Endometrium (tissue), 2 donors: Measurements from ENCODE around the gene IGF2BP3.

ENCODE experiments used
- FAIRE-seq: peaks from 2 replicates; lab custom pipeline; 2012; peaks lifted over from hg19 to GRCh38; lab: Jason Lieb, UNC
- donor health status: control.
- donor health status: control.

The IGF2BP3 gene

DNA sequence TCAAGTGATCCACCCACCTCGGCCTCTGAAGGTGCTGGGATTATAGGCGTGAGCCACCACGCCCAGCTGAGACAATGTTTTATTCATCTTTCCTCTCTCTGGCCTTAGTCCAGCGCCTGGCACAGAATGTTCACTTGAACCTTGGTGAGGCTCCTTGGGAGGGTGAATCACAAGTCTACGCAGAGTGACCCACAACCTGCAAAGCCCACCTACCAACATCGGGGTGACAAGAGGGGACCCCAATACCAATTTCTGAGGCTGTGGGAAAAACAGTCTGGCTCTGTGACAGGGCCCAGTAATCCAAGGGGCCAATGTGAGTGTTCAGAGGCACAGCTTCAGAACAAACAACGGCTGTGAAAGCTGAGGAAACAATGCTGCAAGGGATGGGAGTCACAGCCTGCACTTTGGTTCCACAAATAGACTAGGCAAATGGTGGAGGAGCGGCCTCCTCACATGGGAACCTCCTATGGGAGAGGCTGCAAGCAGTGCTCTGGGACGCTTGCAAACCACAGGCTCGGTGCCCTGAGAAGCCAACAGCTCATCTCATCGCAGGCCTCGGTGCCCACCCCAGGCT is 176.7 kb downstream of the IGF2BP3 start:
- FAIRE-seq = no peak

DNA sequence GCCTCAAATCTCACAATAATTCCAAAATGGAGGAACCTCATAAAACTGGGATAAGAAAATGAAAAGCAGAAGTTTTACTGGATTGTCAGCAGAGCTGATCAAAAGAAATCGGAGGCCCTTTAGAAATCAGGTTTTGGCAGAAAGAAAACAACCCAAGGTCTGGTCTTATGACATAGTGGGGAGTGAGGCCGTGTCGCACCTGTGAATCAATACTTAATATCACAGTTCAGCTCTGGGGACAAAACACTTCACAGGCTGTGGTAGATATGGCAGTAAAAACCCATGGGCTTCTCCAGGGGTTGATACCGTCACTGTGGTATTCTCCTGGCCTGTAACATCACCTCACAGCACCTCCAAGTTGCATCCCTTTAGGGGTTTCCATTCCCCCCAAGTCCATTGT is 177.7 kb downstream of the IGF2BP3 start:
- FAIRE-seq = no peak

DNA sequence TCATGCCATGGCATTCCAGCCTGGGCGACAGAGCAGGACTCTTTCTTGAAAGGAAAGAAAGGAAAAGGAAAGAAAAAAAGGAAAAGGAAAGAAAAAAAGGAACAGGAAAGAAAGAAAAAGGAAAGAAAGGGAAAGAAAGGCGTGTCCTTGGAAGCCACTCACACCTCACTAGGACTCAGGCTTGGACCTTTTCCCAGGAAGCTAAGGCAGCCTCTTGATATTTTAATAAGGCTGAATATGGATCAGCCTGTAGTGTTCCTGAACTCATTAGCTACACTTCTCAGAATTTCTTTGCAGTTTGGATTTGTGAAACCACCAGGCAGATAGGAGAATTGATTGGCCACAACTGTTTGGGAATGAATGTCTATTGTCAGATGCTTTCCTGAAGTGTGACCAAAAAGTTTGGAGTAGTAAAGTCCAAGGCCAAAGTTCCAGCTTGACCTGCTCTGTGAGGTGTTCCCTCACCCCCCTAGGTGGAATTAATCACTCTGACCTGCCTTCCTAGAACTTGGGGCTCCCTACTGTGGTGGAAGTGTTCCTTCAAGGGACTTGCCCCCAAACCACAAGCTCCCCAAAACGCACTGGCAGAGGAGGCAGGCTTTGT is 178.2 kb downstream of the IGF2BP3 start:
- FAIRE-seq = no peak

DNA sequence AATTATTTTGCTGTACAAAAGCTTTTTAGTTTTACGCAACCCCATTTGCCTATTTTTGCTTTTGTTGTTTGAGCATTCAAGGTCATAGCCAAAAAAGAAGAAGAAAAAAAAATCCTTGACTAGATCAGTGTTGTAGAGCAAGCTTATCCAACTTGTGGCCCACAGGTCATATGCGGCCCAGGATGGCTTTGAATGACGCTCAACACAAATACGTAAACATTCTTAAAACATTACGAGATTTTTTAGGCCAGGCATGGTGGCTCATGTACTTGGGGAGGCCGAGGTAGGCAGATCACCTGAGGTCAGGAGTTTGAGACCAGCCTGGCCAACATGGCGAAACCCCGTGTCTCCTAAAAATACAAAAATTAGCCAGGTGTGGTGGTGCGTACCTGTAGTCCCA is 179.3 kb downstream of the IGF2BP3 start:
- FAIRE-seq = no peak

DNA sequence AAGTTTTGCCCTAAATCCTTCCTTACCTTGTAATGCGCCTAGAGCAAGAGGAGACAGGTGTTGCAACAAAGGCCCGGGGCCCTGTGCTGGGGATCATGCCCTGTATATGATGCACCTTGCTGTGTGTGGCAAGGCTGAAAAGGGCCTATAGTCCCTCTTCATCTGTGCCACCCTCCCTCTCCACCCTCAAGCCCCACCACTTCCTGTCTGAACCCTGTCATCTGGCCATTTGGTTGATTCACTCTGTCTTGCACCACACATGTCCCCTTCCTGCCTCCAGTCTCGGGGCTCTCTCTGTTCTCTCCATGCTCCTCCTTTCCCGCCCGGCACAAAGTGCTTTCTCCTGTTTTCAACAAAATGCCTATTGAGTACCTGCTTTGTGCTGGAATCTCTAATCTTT is 182.7 kb downstream of the IGF2BP3 start:
- no peak for FAIRE-seq

DNA sequence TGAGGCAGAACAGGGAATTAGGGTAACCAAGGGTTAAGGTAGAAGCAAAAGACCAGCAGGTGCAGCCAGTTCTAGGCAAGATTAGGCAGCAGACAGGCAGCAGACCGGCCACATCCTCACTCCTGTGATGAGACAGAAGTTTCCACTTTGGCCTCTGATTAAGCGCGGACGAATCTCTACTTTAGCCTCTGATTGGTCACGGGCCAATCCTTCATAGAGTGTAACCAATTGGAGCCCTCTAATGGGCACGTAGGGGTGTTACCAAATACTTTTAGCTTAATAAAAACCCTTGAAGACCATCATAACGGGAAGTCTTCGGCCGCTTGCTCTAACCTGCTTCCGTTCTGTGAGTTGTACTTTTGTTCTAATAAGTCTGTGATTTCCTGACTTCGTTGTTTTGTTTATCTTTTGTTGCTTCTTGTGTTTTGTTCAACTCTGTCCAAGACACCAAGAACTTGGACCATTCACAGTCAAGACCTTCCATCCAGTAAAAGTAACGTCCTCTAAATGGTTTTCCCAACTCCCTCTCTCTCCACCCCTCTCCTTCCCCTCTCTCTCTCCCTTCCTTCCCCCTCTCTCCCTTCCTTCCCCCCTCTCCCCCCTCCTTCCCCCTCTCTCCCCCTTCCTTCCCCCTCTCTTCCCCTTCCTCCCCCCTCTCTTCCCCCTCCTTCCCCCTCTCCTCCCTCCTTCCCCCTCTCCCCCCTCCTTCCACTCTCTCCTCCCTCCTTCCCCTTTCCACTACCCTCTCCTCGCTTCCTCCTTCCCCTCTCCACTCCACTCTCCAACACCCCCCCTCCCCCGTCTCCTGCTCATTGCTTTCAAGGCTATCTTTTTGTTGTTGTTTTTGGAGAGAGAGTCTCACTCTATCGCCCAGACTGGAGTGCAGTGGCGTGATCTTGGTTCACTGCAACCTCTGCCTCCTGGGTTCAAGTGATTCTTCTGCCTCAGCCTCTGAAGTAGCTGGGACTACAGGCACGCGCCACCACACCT is 184.3 kb downstream of the IGF2BP3 start:
- FAIRE-seq = no peak

DNA sequence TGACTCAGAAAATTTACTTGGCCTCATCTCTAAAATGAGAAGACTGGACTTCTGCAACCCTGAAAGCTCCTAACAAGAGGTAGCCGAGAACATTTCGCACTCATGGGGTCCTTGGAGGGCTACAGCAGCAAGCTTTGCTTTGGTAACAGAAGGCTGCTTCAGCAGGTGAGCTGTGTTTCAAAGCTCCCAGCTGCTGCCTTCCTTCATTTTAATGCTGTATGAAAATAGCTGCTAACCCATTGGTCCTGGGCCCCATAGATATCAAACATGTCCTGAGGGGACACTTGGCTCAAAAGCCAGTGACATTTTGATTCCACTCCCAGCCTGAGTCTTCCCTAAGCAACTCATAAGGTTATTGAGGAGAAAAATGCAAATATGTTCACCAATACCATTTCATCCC is 185.4 kb downstream of the IGF2BP3 start:
- no peak for FAIRE-seq

DNA sequence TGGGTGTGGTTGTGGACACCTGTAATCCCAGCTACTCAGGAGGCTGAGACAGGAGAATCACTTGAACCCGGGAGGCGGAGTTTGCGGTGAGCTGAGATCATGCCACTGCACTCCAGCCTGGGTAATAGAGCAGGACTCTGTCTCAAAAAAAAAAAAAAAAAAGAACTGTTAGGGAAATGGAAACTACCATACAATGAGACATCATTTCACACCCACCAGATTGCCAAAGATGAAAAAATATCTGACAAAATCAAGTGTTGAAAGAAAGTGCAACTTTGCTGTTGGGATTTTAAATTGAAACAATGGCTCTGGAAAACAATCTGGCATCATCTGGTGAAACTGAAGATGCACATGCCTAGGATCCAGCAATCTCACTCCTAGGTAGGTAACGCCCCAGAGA is 187.2 kb downstream of the IGF2BP3 start:
- FAIRE-seq = no peak

DNA sequence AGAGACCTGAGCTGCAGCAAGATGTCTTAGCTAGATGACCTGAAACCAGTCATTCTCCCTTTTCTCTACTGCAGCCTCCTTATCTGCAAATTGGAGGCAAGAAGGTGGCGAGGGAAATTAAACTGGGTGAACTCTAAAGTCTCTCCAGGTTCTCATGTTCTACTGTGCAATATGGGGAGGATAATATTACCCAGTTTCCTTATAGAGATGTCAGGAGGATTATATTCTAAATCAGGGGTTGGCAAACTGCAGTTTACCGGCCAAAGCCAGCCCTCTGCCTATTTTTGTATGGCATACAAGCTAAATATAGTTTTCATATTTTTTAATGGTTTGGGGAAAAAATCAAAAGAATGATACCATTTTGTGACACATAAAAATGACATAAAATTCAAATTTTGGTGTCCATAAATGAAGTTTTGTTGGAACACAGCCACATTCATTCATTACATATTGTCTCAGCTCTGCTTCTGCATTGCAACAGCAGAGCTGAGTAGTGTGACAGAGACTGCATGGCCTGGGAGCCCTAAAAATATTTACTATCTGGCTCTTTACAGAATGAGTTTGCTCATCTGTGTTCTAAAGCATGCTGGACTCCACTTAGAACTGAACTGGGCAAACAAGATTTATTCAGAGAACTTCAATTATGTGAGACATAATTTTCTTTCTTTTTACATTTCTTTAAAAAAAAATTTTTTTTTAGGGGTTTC is 190.3 kb downstream of the IGF2BP3 start:
- FAIRE-seq = no peak

DNA sequence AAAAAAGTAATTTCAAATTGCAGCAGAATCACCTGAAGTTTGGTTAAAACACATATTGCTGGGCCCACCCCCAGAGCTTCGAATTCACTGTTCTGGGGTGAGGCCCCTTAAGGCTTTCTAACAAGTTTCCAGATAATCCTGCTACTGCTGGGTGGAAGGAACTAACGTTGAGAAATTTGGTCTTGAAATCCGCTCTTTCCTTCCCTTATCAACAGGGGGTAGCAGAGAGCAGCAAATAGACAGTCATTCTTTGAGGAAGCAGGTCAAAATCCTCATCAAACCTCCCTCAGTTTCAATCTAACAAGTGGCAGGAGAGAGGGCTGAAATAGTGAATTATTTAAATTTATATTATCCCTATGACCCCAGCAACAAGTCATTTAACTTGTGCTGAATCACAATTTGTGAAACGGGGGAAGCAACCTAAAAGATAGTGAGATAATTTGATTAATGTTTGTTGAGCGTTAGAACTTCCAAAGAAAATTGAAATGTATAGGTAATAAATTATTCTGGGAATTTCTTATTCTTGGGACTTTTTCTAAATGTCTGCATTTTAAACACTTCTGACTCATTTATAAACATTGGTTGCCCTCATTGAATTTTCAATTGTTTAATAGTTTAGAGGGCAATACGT is 192.8 kb downstream of the IGF2BP3 start:
- no peak for FAIRE-seq

DNA sequence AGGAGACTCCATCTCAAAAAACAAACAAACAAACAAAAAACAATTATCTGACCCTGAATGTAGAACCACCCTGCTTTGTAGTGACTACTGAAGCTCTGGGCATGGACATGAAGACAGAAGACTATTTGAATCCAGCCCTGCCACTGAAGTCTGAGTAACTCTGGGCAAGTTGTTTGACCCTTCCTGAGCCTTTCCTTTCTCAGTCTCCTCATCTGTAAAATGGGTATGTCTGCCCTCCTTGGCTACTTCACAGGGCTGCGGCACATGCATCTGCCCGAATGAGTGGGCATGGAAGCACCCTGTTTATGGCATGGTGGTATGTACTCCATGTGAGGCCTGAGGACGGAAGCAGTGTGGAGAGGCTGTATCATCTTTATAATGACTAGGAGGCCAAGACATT is 193.3 kb downstream of the IGF2BP3 start:
- no peak for FAIRE-seq

DNA sequence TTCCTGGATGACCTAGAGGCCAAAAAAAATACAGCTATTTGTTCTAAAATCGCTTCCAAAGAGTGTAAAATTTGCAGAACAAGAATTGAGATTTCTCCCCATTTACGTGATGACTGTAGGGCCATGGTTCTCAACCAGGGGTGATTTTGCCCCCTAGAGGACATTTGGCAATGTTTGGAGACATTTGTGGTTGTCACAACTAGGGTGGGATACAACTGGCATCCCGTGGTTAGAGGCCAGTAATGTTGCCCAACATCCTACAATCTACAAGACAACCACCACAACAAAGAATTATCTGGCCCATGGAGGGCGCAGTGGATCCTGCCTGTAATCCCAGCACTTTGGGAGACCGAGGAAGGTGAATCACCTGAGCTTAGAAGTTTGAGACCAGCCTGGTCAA is 193.9 kb downstream of the IGF2BP3 start:
- FAIRE-seq = no peak

DNA sequence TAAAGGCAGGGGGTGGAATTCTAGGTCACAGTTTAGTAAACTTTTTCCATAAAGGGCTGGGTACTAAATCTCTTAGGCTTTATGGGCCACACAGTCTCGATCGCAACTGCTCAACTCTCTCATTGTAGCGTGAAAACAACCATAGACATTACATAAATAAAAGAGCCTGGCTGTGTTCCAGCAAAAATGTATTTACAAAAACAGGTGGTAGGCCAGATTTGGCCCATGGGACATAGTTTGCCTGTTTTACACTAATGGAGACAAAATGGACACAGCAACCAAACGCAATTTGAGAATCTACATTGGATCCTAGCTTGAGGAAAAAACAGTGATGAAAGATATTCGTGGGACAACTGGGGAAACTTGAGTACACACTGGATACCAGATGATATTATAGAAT is 194.4 kb downstream of the IGF2BP3 start:
- FAIRE-seq = no peak

DNA sequence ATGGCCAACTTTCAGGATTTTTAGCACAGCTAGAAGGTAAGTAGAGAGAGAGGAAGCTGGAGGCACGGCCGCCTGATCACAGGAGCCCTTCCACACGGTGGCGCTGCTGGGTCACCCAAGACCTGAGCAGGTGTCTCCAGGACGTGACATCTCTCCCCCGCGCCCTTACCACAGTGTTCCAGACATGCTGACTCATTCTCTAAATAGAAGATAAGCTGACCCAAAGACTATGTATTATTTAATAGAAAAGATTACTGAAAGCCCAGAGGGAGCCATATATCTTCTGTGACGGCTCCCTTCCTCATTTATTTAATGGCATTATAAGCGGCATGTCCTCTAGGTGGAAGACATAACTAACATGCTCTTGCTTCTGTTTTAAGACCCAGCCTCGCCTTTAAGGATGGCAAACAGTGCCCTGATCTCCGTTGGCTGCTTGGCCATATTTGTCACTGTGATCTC is 197.1 kb downstream of the IGF2BP3 start:
- no peak for FAIRE-seq

DNA sequence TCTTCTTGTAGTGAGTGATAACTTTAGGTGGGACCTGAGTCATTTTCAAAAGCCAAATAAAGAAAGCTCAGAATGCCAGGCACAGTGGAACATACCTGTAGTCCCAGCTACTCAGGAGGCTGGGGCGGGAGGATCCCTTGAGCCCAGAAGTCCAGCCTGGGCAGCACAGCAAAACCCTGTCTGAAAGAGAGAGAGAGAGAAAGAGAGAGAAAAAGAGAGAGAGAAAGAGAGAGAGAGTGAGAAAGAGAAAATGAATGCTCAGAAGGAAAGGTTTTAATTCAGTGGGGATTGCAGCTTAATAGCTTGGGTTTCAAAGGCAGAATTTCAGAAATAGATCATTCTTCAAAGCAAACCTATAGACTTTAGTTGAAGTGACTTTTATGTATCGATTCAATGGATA is 198.0 kb downstream of the IGF2BP3 start:
- FAIRE-seq = no peak

DNA sequence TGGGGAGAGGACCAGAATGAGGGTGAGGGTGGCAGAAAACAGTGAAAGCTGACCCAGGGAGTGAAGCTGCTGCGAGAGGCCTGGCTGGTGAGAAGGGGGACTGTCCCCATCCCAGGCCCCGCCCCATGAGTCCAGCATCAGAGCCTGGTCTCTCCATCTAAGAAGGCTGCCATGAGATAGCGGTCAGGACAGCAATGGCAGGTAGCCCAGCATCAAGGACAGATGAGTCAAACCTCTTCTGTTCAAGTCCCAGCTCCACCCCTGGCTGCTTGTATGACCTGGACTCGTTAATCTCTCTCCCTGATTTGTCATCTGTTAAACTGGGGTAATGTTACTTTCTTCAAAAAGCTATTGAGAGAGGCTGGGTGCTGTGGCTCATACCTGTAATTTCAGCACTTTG is 201.5 kb downstream of the IGF2BP3 start:
- FAIRE-seq = no peak

DNA sequence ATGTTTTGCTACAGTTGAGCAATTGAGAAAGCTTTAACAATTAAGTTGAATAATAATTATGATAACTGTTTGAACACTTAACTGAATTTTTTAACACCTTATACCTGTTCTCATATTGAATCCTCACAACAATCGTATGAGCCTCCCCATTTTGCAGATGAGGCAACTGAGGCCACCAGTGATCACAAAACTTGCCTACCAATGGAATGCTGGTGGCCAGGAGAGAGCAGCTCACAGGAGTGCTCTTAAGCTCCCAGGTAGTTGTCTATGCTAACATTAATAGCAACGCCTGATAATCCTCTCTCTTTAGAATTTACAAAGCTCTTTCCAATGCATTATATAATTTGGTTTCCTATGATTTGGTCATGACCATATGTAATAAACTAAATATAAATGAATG is 202.1 kb downstream of the IGF2BP3 start:
- FAIRE-seq = no peak

DNA sequence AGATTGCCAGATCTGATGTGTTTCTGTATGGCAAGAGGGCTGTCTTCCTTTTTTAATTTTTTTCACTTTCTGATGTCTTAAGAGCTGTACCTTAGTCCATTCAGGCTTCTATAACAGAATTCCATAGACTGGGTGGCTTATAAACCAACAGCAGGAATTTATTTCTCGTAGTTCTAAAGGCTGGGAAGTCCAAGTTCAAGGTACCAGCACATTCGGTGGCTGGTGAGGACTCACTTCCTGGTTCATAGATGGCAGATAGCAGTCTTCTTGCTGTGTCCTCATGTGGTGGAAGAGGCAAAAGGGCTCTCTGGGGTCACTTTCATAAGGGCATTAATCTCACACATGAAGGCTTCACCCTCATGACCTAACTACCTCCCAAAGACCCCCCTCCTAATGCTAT is 202.9 kb downstream of the IGF2BP3 start:
- no peak for FAIRE-seq

DNA sequence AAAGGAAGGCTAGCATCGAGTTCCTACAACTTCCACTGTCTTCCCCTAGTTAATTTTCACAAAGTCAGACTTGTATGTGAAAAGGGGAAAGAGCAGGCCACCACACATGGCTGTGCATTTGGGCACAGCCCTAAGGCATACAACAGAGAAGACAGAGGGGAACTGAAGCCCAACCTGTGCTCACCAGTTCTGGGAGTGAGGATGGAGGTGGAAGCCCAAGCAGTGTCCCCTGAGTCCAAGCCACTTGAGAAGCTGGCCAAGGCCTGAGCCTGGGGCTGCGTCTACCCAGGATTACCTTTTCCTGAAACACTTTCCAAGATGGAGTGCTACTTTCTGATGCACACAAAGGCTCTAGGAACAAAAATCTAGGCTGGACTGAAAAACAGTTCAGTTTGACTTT is 203.4 kb downstream of the IGF2BP3 start:
- no peak for FAIRE-seq

DNA sequence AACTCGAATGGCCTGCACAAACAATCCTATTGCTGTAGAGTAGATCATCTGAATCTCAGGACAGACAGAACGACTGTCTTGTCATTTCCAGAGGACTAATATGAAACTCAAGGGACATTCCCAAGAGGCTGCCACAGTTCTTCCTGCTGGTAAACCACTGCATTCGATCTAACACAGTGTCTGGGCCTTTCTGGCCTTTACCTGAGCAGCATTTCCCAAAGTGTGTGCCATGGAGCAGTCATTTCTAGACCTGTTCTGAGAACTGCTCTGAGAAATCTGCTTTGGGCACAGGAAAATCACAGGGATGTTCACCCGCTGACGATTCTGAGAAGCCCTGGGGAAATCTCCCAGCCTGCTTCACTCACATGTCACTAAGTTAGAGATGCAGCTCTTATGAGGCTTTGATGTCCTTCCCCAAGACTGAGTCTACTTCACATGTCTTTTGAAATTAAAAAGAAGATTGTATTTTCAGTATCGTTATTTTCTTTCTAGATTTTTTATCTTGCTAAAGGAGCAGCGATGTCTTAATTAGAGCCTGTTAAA is 205.3 kb downstream of the IGF2BP3 start:
- no peak for FAIRE-seq

DNA sequence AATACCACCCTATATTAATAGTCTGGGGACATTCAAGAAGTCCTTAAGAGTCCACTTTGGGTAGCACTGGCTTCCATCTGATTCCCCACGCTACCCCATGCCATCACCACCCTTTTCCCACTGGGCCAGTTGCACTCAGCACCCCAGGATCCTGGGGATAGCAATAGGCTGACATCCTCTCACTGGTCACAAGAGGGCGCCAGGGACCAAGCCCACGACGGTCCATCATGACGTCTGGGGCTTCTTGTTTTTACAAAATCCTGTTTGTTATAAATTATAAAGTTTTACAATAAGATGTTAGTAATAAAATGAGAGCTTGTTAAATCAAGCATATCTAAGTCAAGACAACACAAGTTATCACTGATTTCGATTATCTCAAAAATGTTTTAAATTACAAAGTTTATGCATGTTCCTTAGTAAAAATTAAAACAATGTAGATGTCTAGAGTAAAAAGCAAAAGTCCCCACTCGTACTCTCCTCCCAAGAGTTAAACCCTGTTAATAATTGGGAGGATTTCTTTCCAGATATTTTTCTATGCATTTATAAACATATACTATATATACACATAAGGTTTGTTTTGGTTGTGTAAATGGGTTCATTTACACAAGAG is 208.3 kb downstream of the IGF2BP3 start:
- FAIRE-seq = no peak
